ENCODE data around the gene ZNF831.

Gene ZNF831

GRCh38 chr20:59127839-59128238 is 35.8 kb upstream of the ZNF831 start:
- no peak overlapping the region for H3K4me3 ChIP-seq (replicated peaks; ENCODE audit: low read depth, low read length)
- TF ChIP-seq CTCF (IDR thresholded peaks at IDR 0.05; ENCODE audit: low read length, missing control alignments): no peak
- no peak for DNase-seq (ENCODE audit: low read depth)

GRCh38 chr20:59131551-59132285 is 31.9 kb upstream of the ZNF831 start:
- H3K4me3 ChIP-seq (replicated peaks; ENCODE audit: low read depth, low read length): no peak overlapping the region
- no peak for DNase-seq (ENCODE audit: low read depth)
- TF ChIP-seq CTCF (IDR thresholded peaks at IDR 0.05; ENCODE audit: low read length, missing control alignments): no peak

- DNase-seq (ENCODE audit: low read depth): no peak
- H3K4me3 ChIP-seq (replicated peaks; ENCODE audit: low read depth, low read length): no peak overlapping the region
- TF ChIP-seq CTCF (IDR thresholded peaks at IDR 0.05; ENCODE audit: low read length, missing control alignments): no peak
Measured at GRCh38 chr20:59134182-59134581, 29.4 kb upstream of the ZNF831 start.

GRCh38 chr20:59135093-59135492 is 28.5 kb upstream of the ZNF831 start:
- no peak for DNase-seq (ENCODE audit: low read depth)
- no peak for TF ChIP-seq CTCF (IDR thresholded peaks at IDR 0.05; ENCODE audit: low read length, missing control alignments)

GRCh38 chr20:59136027-59136426 is 27.6 kb upstream of the ZNF831 start:
- TF ChIP-seq CTCF (IDR thresholded peaks at IDR 0.05; ENCODE audit: low read length, missing control alignments): no peak
- DNase-seq (ENCODE audit: low read depth): no peak
- no peak overlapping the region for H3K4me3 ChIP-seq (replicated peaks; ENCODE audit: low read depth, low read length)

More at GRCh38 chr20:59135093-59135492, 28.5 kb upstream of the ZNF831 start:
- no peak overlapping the region for H3K4me3 ChIP-seq (replicated peaks; ENCODE audit: low read depth, low read length)

GRCh38 chr20:59137532-59137931 is 26.1 kb upstream of the ZNF831 start:
- TF ChIP-seq CTCF (IDR thresholded peaks at IDR 0.05; ENCODE audit: low read length, missing control alignments): no peak
- no peak overlapping the region for H3K4me3 ChIP-seq (replicated peaks; ENCODE audit: low read depth, low read length)
- no peak for DNase-seq (ENCODE audit: low read depth)
